RWPE2 (cell line): ENCODE data around the gene ERRFI1.
"Not testable (repeated sequence)": the region's sequence is repeated elsewhere in the genome, so short reads cannot be mapped to it uniquely, and the experiment has no call there.

Experiments used
- ATAC-seq: fragments of 200-7000 bp; cut with Tn5 transposase; 3 replicates; pipeline ENCODE4 v1.9.1; 2021; ENCODE audit warnings: low read depth
- DNase-seq: peaks from one replicate; pipeline ENCODE4 v3.0.0-alpha.2; 2020; ENCODE audit warnings: low spot score
- H3K27ac ChIP-seq: fragments of 450-650 bp; 2 replicates; pipeline ENCODE4 v1.5.1; 2017; ENCODE audit warnings: mild to moderate bottlenecking; ENCODE audit not compliant: poor library complexity, severe bottlenecking
- H3K27me3 ChIP-seq: fragments of 250-450 bp; sonication (Bioruptor Pico); 2 replicates; pipeline ENCODE4 v1.5.1; 2021; ENCODE audit warnings: mild to moderate bottlenecking, moderate library complexity; ENCODE audit not compliant: insufficient read depth, poor library complexity, severe bottlenecking
- H3K36me3 ChIP-seq: fragments of 250-450 bp; sonication (Bioruptor Pico); 2 replicates; pipeline ENCODE4 v1.5.1; 2020; ENCODE audit warnings: low read depth, mild to moderate bottlenecking, moderate library complexity
- H3K4me1 ChIP-seq: fragments of 250-450 bp; sonication (Bioruptor Pico); 2 replicates; pipeline ENCODE4 v1.5.1; 2021; ENCODE audit warnings: mild to moderate bottlenecking, moderate library complexity; ENCODE audit not compliant: insufficient read depth, poor library complexity, severe bottlenecking
- H3K4me3 ChIP-seq: fragments of 250-450 bp; sonication (Bioruptor Pico); 2 replicates; pipeline ENCODE4 v1.5.1; 2021; ENCODE audit warnings: mild to moderate bottlenecking, moderate library complexity; ENCODE audit not compliant: severe bottlenecking
- H3K9me3 ChIP-seq: fragments of 250-450 bp; sonication (Bioruptor Pico); 2 replicates; pipeline ENCODE4 v1.5.1; 2021; ENCODE audit warnings: mild to moderate bottlenecking, moderate library complexity; ENCODE audit not compliant: severe bottlenecking
- TF ChIP-seq, protein P1 (sequence below): fragments of 450-650 bp; IDR thresholded peaks from one replicate; pipeline ENCODE4 v1.5.1; 2017; ENCODE audit warnings: mild to moderate bottlenecking, moderate library complexity; ENCODE audit not compliant: poor library complexity, severe bottlenecking

The ERRFI1 gene

GRCh38 chr1:7971024-7971423 is 55.1 kb downstream of the ERRFI1 start:
- Histone ChIP-seq H3K9me3 (no peaks in the 10 kb centered on the region), H3K36me3 (peaks cover 83% of the 10 kb centered on the region), H3K27ac (no peak overlapping the region), H3K4me3 (no peak overlapping the region), H3K4me1 (no peaks in the 10 kb centered on the region), H3K27me3 (no peaks in the 10 kb centered on the region)
- ATAC-seq: no peak
- TF ChIP-seq, protein P1, sequence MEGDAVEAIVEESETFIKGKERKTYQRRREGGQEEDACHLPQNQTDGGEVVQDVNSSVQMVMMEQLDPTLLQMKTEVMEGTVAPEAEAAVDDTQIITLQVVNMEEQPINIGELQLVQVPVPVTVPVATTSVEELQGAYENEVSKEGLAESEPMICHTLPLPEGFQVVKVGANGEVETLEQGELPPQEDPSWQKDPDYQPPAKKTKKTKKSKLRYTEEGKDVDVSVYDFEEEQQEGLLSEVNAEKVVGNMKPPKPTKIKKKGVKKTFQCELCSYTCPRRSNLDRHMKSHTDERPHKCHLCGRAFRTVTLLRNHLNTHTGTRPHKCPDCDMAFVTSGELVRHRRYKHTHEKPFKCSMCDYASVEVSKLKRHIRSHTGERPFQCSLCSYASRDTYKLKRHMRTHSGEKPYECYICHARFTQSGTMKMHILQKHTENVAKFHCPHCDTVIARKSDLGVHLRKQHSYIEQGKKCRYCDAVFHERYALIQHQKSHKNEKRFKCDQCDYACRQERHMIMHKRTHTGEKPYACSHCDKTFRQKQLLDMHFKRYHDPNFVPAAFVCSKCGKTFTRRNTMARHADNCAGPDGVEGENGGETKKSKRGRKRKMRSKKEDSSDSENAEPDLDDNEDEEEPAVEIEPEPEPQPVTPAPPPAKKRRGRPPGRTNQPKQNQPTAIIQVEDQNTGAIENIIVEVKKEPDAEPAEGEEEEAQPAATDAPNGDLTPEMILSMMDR: no peak
- no peak for DNase-seq

DNA sequence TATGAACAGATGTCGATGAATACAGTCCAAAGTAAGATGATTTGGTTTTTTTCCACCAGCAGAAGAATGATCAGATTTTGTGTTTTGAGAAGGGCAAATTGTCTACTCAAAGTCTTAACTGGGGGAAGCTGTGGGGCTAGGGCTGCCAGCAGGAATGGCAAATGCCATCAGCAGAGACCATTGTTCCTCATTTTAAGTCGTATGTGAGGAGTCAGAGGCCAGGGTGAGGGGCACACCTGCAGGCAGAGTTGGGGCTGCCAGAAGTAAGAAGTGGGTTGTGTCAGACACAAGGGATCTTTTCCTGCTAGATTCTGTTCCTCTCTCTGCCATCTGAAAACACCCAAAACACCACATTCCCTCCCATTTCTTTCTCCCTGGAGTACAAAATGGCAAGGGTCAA is 55.9 kb downstream of the ERRFI1 start:
- no peaks in the 10 kb centered on the region for H3K4me1 ChIP-seq
- no peak for ATAC-seq
- H3K36me3 ChIP-seq: peaks cover 84% of the 10 kb centered on the region
- H3K27me3 ChIP-seq: no peaks in the 10 kb centered on the region
- TF ChIP-seq, protein P1: no peak
- no peak for DNase-seq
- no peak overlapping the region for H3K4me3 ChIP-seq
- H3K27ac ChIP-seq: no peak overlapping the region
- H3K9me3 ChIP-seq: no peaks in the 10 kb centered on the region

DNA sequence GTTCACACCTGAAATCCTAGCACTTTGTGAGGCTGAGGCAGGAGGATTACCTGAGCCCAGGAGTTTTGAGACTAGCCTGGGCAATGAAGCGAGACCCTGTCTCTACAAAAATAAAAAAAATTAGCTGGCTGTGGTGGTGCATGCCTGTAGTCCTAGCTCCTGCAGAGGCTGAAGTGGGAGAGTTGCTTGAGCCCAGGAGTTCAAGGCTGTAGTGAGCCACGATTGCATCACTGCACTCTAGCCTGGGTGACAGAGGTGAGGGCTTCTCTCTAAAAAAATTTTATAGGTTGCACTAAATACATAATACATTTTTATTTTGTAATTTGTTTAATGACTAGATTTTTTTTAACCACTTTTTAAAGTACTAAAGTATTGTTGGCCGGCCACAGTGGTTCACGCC is 58.5 kb downstream of the ERRFI1 start:
- ATAC-seq (no peak), DNase-seq (no peak)
- Histone ChIP-seq H3K27me3 (no peaks in the 10 kb centered on the region), H3K4me3 (no peak overlapping the region), H3K4me1 (no peaks in the 10 kb centered on the region), H3K9me3 (no peaks in the 10 kb centered on the region), H3K27ac (no peak overlapping the region), H3K36me3 (peaks cover 98% of the 10 kb centered on the region)
- TF ChIP-seq, protein P1: no peak

DNA sequence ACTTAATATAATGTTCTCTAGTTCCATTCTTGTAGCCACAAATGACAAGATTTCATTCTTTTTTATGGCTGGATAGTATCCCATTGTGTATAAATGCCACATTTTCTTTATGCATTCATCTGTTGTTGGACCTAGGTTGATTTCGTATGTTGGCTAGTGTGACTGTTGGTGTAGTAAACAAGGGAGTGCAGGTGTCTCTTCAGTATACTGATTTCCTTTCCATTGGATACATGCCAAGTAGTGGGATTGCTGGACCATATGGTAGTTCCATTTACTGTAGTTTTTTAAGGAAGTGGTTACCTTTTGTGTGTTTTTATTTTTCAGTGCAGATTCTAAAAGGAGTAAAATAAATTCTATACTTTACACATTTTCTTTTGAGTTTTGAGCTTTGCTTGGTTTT is 58.9 kb downstream of the ERRFI1 start:
- no peak for ATAC-seq
- H3K27me3 ChIP-seq: no peaks in the 10 kb centered on the region
- H3K4me1 ChIP-seq: peaks cover 4% of the 10 kb centered on the region
- TF ChIP-seq, protein P1: no peak
- H3K9me3 ChIP-seq: no peaks in the 10 kb centered on the region
- peaks cover 95% of the 10 kb centered on the region for H3K36me3 ChIP-seq
- DNase-seq: no peak
- H3K27ac ChIP-seq: no peak overlapping the region
- no peak overlapping the region for H3K4me3 ChIP-seq

- TF ChIP-seq, protein P1: no peak
- Histone ChIP-seq H3K4me3 (no peak overlapping the region), H3K27ac (no peak overlapping the region), H3K4me1 (peaks cover 9% of the 10 kb centered on the region), H3K9me3 (no peaks in the 10 kb centered on the region), H3K27me3 (no peaks in the 10 kb centered on the region), H3K36me3 (peaks cover 67% of the 10 kb centered on the region)
- no peak for DNase-seq
- ATAC-seq: no peak
These were observed 61.6 kb downstream of the ERRFI1 start for GRCh38 chr1:7964476-7964875.

DNA sequence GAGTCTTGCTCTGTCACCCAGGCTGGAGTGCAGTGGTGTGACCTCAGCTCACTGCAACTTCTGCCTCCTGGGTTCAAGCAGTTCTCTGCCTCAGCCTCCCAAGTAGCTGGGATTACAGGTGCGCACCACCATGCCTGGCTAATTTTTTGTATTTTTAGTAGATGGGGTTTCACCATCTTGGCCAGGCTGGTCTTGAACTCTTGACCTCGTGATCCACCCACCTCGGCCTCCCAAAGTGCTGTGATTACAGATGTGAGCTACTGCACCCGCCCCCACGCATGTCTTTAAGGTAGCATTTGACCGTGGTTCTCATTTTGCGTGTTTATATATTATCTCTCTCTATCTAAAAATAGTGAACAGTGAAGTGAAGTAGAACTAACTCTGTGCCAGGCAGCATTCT is 62.3 kb downstream of the ERRFI1 start:
- not testable (repeated sequence) for H3K27me3 ChIP-seq, H3K4me3 ChIP-seq, ATAC-seq, H3K4me1 ChIP-seq, DNase-seq, H3K9me3 ChIP-seq, H3K27ac ChIP-seq
- peaks cover 61% of the 10 kb centered on the region for H3K36me3 ChIP-seq

DNA sequence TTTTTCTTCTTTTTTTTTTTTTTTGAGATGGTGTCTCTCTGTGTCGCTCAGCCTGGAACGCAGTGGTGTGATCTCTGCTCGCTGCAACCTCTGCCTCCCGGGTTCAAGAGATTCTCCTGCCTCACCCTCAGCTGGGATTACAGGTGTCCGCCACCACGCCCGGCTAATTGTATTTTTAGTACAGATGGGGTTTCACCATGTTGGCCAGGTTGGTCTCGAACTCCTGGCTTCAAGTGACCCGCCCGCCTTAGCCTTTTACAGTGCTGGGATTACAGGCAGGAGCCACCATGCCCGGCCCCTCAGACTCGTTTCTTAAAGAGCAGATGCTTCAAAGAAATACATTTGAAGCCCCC is 62.8 kb downstream of the ERRFI1 start:
- H3K4me1 ChIP-seq, H3K27me3 ChIP-seq, H3K4me3 ChIP-seq, H3K9me3 ChIP-seq, ATAC-seq, H3K27ac ChIP-seq, DNase-seq: not testable (repeated sequence)
- peaks cover 56% of the 10 kb centered on the region for H3K36me3 ChIP-seq
